Stimulated activated CD4-positive, alpha-beta T cell treated with anti-CD3 and anti-CD28 coated beads, Interleukin-12 subunit alpha, Interleukin-12 subunit beta, amount 100 ng/mL, for 24 hours (primary cell): ENCODE data around the gene OR1F1.
"Not testable (repeated sequence)": the region's sequence is repeated elsewhere in the genome, so short reads cannot be mapped to it uniquely, and the experiment has no call there.

Experiments used
- DNase-seq, 2 experiments: peaks; one replicate each; pipeline ENCODE4 v3.0.0-alpha.2; 2020; ENCODE audit warnings: low read depth in 2 of 2

The OR1F1 gene

DNA sequence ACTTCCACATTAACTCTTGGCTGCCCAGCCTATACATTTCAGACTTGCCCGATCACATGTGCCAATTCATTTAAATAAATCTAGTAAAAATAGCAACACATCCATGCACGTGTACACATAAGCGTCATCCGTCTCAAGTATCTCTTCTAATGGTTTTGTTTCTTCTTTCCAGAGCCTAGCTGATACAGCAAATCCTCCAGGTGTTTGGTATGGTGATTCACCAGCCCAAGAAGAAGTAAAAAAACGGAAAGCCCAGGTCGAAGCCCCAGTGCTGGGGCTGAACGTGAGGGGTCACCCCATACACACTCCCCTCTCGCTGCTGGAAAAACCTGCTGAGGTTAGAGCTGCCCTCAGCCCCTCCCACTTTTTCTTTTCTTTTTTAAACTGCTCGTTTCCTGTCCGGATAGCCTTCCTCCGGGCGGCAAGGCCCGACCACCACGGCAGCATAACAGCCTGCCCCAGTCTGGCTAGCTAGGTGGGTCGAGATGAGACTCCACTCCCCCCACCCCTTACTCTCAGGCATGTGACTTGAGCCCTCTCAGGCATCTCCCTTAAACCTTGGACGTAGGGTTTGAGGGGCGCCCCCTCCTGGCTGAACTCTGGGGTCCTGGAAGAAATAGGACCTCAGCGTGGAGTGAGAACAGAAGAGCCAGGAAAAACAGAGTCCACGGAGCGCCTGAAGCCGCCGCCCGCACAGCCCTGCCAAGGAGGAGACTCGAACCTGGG lies 13.9 kb upstream of the OR1F1 start:
- DNase-seq, result no peak

DNA sequence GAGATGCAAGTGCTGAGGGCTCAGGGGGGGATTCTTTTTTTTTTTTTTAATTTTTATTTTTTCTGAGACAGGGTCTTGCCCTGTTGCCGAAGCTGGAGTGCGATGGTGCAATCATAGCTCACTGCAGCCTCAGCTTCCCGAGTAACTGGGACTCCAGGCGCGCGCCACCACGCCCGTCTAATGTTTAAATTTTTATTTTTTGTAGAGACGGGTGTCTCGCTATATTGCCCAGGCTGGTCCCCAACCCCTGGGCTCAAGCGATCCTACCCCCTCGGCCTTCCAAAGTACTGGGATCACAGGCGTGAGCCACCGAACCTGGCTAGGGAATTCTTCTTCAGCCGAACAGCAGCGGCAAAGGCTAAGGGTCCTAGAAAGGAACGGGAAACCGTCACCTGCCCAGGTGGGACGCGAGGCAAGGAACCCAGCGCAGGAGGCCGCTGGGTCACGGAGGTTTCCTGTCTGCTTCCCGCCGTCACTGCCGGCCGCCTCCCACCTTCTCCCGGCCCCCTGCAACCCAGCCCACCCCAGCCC lies 13.3 kb upstream of the OR1F1 start:
- DNase-seq, result no peak

DNA sequence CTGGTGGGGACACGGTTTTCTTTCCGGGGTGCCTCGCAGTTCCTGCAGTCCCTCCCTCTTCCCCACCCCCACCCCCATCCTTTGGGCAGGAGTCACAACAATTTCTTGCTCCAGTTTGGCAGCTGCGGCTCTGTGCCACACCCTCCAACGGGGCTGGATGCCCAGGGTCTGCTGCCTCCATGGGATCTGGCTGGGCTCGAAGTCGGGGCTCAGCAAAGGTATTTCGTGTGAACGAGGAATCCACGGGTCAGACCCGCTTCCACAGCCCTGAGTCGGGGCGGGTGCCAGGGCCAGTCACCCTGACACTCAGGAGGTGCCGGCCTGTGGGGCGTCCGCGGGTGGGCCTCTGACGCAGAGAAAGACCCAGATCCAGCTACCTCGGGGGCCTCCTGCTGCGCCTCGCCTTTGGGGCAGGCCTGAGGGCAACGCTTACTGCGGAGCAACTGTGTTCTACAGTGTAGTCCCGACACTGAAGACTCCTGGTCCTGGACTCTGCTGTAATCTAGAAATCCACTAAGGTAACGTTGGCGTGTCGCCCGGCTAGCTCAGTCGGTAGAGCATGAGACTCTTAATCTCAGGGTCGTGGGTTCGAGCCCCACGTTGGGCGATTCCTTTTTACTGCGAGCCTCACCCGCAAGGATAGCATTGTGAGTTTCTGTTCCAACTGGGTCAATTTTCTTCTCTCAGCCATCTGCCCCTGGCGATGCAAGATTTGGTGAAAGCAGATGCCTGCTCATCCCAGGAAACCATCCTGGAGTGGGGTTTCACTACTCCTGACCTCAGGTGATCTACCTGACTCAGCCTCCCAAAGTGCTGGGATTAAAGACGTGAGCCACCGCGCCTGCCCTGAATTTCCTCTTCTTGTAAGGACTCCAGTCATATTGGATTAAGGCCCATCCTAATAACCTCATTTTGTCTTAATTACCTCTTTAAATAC lies 12.6 kb upstream of the OR1F1 start:
- peak in 1 of 2 experiments; percentile 69 for DNase-seq

DNA sequence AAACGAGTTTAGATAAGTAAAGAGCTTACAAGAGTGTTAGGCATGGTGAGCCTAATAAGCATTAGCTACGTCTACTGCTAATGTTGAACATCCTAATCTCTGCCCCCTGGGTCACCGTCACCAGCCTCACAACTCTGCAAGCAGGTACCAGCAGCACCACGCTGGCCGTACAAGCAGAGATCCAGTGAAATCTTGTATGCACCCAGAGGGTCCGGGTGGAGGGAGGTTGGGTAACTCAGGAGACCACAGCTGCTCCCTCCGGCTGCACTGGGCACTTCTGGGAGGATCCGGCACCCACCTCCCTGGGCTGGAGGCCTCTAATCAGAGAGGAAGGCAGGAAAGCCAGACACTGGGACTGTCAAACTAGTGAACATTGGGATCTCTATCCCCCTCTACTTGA lies 8.4 kb upstream of the OR1F1 start:
- no peak for DNase-seq

DNA sequence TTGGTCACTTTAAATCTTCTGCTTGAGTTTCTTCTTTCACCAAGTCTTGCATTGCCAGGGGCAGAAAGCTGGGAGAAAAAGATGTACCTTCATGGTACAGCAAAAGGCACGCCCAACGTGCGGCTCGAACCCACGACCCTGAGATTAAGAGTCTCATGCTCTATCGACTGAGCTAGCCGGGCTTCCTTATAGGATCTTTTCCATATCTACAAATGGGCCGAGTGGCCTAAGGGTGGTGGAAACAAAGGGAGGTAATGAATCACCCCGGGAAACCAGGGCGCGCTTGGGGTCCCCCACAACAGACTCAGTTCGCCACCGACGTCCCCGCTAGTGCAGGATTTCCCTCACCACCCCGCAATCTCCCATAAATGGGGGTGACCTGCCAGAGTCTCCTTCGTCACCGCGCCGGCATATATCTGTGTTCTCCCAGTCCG lies 7.5 kb upstream of the OR1F1 start:
- no peak for DNase-seq

DNA sequence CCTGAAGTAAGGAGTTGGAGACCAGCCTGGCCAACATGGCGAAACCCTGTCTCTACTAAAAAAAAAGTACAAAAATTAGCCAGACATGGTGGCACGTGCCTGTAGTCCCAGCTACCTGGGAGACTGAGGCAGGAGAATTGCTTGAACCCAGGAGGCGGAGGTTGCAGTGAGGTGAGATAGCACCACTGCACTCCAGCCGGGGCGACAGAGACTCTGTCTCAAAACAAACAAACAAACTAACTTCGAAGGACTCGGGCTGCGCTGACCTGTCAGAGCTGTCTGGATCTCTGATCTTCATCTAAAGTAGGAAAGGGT lies 5.8 kb upstream of the OR1F1 start:
- DNase-seq, result not testable (repeated sequence)

DNA sequence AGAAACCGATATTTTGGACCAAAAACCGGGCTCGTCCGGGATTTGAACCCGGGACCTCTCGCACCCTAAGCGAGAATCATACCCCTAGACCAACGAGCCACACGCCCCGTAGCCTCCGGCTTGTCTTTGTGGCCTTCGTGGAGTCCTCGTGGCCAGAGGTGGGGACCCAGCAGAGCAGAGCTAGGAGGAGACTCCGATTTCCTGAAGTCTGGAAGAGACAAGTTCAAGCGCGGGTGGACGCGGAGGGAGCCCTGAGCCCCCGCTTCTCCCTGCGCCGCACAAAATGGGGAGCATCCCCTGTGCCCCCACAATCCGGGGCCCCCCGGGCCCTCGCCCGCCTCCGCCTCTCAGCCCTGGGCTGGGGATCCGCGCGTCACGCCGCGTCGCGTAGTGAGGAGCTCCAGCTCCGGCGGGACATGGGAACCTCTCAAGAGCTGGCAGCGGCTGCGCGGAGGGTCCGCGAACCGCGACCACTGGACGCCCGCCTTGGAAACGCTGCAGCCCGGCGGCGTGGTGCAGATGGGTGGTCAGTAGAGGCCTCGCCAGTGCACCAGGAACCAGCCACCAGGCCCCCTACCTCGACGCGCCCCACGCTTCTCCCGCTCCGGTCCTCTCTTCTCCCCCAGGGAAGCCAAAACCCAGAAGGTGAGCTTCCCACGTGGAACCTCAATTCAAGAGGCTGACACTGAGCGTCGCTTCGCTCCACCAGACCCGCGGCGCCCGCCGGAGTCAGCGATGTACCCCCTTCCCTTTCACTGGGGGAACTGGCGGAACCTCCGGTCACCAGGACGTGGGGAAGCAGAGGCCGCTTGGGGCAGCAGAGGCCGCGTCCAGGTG lies 5.2 kb upstream of the OR1F1 start:
- peak; percentile 63 to 80 for DNase-seq

DNA sequence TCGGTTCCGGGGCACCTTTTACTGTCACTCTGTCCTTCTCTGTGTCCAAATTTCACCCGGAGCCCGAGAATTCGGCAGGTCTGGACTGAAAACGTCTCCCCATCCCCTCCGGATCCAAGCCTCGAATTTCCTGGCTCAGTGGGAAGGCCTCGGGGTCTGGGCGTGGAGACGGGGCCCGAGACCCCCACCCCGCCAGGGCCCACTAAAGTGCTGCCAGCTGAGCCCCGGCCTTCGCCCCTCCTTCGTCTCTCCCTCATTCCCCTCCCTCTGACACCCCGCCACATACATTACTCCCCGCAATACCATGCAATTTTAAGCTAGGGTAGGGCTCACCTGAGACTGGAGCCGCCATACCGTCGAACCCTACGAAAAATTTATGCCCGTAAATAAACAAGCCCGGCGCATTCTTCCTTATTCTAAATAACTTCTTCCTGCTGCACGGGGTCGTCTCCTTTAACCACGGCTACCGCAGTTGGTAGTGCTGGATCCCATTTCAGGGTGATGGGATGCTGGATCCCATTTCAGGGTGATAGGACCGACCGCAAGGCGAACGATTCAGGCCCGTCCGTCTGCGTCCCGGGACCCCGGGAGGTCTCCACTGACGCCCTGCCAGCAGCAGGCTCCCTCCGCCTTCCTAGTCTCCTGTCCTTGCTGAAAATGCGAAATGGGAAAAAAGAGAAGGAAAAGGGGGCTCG lies 4.4 kb upstream of the OR1F1 start:
- no peak for DNase-seq

DNA sequence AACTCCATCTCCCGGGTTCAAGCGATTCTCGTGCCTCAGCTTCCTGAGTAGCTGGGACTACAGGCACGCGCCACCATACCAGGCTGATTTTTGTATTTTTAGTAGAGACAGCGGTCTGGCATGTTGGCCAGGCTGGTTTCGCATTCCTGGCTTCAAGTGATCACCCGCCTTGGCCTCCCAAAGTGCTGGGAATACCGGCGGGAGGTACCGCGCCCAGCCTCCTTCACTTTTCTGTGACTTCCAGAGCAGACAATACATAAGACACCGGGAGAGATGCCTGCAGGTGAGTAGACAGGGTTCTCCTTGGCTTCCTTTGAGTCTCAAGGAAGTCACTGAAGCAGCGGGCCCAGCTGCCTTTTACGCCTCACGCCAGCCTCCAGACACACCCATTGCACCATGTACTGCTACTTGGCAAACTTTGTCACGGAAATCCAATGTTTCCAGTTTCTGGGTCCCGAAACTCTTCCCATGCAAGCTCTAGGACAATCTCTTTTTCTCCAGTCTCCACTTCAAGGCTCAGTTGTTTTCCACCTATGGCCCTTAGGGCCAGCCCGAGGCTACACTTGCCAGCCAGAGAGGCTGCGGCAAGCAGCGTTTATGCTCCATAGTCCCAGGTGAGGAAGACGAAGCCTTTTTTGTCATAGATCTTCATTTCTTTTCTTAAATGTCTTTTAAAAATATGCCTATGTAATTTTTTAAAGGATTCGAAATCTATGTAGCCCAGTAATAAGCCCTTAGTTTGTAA lies 886 bp upstream of the OR1F1 start:
- no peak for DNase-seq

DNA sequence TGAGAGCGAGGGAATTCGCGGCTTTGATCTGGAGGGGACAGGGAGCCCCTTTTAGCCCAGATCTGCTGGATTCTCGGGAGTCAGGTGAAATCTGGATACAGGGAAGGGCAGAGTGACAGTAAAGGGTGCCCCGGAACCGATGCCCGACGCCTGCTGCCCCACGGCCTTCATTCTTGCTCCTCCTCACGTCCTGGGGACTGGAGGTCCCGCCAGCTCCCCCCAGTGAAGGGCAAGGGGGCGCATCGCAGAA lies 596 bp downstream of the OR1F1 start:
- no peak for DNase-seq

DNA sequence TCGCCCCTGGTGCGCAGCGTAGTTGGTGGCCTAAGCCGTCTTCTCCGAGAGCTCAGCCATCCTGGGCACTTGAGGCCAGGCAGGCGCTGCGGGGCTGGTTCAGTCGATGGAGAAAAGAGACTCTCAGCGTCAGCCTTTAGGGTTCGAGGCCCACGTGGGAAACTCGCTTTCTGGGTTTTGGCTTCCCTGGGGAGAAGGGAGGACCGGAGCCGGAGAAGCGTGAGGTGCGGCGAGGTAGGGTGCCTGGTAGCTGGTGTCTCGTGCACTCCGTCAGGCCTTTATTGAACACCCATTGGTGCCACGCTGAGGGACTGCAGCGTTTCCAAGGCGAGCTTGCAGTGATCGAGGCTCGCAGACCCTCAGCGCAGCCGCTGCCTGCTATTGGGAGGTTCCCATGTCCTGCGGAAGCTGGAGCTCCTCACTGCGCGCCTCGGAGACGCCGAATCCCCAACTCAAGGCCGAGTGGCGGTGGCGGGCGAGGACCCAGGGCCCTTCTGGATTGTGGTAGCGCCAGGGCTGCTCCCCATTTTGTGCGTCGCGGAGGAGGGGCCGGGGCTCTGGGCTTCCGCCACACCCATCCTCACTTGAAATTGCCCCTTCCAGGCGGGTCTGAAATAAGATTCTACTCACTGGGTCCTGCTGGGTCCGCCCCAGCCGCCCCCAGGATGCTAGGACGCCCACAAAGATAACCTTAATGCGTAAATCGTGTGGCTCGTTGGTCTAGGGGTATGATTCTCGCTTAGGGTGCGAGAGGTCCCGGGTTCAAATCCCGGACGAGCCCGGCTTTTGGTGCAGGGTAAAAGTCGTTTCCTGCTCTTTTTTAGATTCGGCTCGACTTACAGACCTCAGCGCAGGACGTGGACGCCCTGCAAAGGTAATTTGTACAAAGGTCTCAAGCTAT lies 1.2 kb downstream of the OR1F1 start:
- DNase-seq, result peak; percentile 54 to 78

DNA sequence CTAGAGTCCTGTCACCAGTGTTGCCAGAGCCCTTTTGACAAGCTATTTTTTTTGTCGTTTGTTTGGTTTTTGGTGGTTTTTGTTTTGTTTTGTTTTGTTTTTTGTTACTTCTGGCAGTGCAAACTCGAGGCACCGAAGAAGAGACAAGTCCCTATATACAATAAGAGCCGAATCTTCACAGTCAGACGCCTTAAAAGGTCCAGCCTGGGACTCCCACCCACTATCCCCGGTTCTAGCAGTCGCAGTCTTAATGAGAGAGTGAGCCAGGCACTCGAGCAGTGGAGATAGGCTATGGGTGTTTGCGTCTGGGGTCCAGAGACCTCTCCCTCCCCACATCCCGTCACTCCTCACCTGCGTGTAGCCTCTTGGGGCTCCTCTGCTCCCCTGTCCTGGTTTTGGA lies 1.9 kb downstream of the OR1F1 start:
- no peak for DNase-seq

DNA sequence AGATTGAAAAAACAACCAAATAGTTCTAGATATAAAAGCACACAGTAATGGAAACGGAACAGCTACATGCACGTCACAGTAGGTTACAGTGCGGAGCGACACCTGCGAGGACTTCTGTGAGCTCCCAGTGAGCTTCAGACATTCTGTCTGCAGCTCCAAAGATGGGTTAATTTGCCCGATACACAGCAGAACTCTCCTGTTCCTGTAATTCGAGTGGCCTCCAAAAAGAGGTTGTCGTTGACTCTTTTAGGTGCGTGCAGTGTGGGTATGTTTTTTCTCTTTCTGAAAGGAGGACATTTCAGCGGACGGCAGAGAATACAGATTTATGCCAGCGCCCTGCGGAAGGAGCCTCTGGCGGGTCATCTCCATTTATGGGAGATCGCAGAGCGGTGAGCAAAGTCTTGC lies 2.9 kb downstream of the OR1F1 start:
- no peak for DNase-seq

DNA sequence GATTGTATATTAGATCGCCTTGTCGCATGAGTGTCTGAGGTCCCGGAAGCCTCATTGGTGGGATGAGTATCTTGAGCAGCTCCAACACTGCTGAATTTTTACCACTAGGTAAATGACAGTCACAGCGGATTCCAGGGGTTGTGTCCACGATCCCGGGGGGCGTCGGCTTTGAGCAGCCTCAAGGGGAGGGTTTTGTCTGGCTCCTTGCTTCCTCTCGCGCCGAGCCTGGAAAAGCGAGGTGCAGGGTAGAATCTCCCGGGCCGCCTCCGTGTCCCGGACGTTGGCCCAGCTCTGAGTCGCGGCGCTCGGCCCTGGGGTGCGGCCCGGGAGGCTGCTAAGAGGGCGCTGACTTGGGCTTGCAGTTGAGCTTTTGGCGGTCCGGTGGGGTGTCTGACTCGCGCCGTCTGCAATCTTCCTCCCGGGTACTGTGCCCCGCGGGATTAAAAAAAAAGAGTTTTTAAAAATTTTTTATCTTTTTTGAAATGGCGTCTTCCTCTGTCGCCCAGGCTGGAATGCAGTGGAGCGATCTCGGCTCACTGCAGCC lies 4.5 kb downstream of the OR1F1 start:
- DNase-seq, result no peak

DNA sequence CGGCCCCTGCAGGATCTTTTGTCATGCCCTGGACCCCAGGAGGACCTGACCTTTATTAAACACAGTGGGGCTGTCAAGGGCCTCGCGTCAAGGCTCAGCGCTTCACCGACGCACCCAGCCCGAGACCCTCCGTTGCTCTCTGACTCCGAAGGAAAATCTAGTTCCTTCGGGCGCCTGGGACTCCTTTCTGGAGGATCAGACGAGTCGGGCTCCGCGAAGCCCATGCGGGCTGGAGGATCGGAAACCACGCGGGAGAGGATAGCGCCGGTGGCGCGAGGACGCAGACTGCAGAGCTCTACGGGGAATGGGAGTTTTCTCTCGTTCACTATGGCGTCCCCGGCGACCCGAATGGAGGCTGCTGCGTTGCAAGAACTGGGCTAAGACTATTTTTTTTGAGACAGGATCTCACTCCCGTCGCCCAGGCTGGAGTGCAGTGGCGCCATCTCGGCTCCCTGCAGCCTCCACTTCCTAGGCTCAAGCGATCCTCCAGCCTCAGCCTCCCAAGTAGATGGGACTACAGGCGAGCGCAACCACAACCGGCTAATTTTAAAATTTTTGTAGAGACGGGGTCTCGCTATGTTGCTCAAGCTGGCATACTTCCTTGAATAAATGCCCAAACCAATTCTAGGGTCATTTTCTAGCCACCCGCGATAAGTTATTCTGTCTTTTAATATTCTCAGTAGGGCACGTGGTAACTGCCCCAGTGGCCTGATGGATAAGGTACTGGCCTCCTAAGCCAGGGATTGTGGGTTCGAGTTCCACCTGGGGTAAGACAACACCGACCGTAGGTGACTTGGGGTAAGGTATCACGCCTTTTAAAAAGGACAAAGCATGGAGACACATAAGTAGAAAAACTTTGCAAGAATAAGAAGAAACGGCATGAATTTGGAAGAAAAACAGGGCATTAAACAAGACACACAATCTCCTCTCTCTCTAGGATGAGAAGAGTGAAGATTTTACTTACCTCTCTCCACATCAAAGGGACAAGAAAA lies 5.5 kb downstream of the OR1F1 start:
- DNase-seq, result no peak

DNA sequence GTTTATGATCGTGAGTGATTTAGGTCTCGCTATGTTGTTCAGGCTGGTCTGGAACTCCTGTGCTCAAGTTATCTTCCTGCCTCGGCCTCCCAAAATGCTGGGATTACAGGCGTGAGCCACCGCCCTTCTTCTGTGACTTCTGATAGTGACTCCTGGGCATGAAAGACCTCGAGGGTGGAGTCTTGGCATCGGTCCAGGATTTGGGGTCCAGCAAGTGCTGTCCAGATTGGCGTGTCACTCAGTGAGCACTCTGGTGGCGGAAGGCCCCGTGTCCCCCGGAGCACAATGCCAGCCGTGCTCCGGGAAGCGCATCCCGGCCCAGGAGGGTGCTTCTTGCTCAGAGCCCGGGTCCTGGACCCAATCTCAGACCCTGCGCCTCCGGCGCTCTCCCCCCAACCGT lies 6.8 kb downstream of the OR1F1 start:
- no peak for DNase-seq

DNA sequence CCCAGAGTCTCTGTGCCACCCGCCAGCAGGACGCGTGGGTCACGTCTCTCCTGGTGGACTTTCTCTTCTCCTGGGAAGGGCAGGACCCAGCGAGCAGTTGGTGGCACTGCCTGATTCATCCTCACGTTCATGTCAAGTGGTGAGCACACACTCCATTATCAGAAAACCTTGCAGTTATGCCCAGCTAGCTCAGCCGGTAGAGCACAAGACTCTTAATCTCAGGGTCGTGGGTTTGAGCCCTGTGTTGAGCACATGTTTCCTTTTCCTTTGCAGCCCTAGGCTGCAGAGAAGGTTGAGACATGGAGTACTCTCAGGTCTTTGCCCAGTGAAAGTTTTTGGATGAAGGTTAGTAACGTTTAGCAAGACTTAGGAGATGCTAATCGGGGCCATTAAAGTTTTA lies 8.0 kb downstream of the OR1F1 start:
- no peak for DNase-seq

DNA sequence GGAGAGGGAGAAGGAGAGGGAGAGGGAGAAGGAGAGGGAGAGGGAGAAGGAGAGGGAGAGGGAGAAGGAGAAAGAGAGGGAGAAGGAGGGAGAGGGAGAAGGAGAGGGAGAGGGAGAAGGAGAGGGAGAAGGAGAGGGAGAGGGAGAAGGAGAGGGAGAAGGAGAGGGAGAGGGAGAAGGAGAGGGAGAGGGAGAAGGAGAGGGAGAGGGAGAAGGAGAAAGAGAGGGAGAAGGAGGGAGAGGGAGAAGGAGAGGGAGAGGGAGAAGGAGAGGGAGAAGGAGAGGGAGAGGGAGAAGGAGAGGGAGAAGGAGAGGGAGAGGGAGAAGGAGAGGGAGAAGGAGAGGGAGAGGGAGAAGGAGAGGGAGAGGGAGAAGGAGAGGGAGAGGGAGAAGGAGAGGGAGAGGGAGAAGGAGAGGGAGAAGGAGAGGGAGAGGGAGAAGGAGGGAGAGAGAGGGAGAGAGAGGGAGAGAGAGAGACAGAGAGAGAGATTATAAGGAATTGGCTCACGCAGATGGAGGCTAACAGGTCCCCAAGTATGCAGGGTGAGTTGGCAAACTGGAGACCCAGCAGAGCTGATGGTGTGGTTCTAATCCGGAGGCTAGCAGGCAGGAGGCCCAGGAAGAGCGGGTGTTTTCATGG lies 9.8 kb downstream of the OR1F1 start:
- DNase-seq, result not testable (repeated sequence)
